NCI-H2227 treated with DMSO at 0.1 percent for 48 hours (cell line): ENCODE results near the gene TLE3.
"Not testable (repeated sequence)": the region's sequence is repeated elsewhere in the genome, so short reads cannot be mapped to it uniquely, and the experiment has no call there.

Experiments used
- DNase-seq: peaks from one replicate; lab custom pipeline; 2025; lab: John Stamatoyannopoulos, UW

Gene TLE3

GRCh38 chr15:70126362-70126761 lies 28.6 kb upstream of the TLE3 start:
- no peak for DNase-seq

DNA sequence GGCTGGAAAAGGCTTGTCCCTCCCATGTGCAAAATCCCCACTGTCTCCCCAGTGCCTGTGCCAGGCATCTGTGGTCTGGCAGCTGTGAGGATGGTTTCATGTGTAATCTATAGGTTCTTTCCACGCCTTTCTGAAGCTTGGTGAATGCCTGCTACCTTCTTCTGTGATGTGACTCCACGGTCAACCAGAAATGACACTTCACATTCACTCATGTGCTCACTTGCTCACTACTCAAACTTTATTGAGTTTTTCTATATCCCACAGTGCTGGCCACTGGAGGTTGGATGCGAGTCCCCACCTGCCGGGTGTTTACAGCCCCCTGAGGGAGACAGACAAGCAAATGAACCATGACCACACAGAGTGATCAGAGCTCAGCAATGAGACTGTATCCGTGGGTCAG lies 27.9 kb upstream of the TLE3 start:
- no peak for DNase-seq

DNA sequence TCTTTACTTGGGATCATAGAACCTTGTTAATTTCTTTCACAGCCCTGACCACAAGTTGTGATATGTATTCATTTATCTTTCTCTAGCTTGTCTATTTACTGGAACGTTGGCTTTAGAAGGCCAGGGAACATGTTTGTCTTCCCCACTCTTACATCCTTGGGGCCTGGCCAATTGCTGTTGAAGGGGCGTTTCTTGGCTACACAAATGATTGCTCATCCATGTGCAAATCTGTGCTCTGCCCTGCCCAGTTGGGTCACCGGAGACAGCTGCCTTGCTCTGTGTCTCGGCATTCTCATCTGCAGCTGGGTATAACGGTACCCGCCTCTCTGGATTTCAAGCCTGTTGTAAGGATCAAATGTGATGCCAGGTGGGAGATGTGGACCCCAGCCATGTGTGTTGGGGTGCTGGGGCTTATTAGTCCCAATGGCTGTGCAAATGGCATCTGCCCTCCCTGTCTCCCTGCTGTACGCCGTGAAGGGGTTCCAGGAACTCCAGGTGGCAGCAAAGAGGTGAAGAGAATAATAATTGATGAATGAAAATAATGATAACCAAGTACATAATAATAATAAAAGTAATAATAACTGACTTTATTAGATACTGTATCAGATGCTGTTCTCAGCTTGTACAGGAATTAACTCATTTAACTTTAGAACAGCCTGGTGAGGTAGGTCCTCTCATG lies 24.0 kb upstream of the TLE3 start:
- no peak for DNase-seq

GRCh38 chr15:70120958-70121623 lies 23.4 kb upstream of the TLE3 start:
- DNase-seq, result no peak

GRCh38 chr15:70119911-70120508 lies 22.3 kb upstream of the TLE3 start:
- no peak for DNase-seq

GRCh38 chr15:70118599-70118998 lies 20.9 kb upstream of the TLE3 start:
- no peak for DNase-seq

GRCh38 chr15:70116317-70116716 lies 18.6 kb upstream of the TLE3 start:
- DNase-seq, result no peak

DNA sequence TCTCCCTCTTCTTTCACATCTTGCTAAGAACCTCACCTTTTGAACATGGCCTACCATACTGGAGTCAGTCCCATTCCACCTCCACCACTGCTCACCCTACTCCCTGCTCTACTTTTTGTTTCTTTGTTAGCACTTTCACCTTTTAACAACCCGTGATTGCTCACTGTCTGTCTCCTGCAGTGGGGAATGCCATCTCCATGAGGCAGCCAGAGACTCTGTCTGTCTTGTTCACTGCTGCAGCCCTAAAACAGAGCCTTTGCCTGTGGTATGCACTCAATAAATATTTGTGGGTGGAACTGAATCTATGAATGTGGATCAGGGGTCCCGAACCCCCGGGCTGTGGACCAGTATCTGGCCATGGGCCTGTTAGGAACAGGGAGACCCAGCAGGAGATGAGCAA lies 16.5 kb upstream of the TLE3 start:
- DNase-seq, result no peak

GRCh38 chr15:70113304-70113700 lies 15.6 kb upstream of the TLE3 start:
- DNase-seq, result no peak

- DNase-seq, result not testable (repeated sequence)
These were observed 15.0 kb upstream of the TLE3 start for GRCh38 chr15:70112572-70113303.

DNA sequence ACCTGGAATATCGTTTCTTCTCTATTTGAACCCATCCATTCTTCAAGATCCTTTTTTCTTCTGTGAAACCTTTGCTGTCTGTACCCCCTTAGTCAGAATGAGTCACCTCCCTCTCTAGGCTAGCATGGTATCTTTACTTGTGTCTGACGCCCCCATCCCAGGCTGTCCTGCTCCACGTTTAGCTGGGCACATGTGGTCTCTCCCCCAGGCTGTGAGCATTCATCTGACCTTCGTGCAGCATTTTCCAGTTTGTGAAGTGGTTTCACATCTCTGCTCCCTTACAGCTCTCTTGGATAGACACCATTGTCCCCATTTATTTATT lies 14.3 kb upstream of the TLE3 start:
- DNase-seq, result no peak

- DNase-seq, result peak; percentile 87
These were observed 13.7 kb upstream of the TLE3 start for GRCh38 chr15:70111203-70112073.

DNA sequence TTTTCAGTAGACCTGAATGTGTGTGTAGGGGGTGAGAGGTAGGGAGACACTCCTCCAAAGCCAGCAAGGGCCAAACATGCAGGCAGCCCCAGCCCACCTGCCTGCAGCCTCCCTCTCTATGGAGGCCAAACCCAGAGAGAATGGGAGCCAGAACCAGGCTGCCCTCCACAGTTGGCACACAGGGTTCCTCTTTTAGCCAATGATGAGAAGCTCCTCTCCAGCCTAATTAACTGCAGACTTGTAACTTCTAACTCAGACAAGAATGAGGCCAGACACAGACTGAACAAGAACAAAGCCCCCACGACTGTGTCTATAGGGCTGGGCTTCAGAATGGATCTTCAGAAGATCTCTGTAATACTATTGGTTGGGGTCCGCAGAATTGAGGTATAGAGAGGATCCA lies 12.3 kb upstream of the TLE3 start:
- no peak for DNase-seq

- DNase-seq, result no peak
These were observed 11.8 kb upstream of the TLE3 start for GRCh38 chr15:70109531-70109930.

- no peak for DNase-seq
These were observed 6.3 kb upstream of the TLE3 start for GRCh38 chr15:70103880-70104626.

DNA sequence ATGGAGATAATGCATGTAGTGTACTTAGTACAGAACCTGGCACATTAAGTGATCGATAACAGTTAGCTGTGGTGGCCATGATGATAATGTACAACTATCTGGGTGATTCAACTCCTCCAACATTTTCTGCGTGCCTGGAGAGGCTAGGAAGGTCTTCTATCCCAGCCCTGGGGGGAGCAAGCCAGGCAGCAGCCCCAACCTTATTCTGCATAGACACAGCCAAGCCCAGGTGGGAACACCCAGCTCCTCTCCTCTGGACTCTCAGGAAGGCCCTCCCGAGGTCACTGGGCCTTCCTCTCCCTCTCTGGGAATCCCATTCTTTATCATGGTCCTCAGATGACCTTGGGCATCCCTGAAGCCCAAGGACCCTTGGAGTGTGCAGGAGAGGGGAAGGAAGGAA lies 5.1 kb upstream of the TLE3 start:
- no peak for DNase-seq

- DNase-seq, result peak; percentile 70
These were observed 3.9 kb upstream of the TLE3 start for GRCh38 chr15:70101459-70102113.

GRCh38 chr15:70100474-70101341 lies 3.0 kb upstream of the TLE3 start:
- DNase-seq, result no peak

- no peak for DNase-seq
These were observed 2.3 kb upstream of the TLE3 start for GRCh38 chr15:70099967-70100473.
